ENCODE data around the gene LHX3.

The LHX3 gene

GRCh38 chr9:136174779-136175615 lies 29.9 kb downstream of the LHX3 start:
- DNase-seq = no peak

GRCh38 chr9:136173648-136174290 lies 31.2 kb downstream of the LHX3 start:
- no peak for DNase-seq

- no peak for DNase-seq
Measured at GRCh38 chr9:136172412-136173079, 32.4 kb downstream of the LHX3 start.

GRCh38 chr9:136171801-136172411 lies 33.0 kb downstream of the LHX3 start:
- no peak for DNase-seq

DNA sequence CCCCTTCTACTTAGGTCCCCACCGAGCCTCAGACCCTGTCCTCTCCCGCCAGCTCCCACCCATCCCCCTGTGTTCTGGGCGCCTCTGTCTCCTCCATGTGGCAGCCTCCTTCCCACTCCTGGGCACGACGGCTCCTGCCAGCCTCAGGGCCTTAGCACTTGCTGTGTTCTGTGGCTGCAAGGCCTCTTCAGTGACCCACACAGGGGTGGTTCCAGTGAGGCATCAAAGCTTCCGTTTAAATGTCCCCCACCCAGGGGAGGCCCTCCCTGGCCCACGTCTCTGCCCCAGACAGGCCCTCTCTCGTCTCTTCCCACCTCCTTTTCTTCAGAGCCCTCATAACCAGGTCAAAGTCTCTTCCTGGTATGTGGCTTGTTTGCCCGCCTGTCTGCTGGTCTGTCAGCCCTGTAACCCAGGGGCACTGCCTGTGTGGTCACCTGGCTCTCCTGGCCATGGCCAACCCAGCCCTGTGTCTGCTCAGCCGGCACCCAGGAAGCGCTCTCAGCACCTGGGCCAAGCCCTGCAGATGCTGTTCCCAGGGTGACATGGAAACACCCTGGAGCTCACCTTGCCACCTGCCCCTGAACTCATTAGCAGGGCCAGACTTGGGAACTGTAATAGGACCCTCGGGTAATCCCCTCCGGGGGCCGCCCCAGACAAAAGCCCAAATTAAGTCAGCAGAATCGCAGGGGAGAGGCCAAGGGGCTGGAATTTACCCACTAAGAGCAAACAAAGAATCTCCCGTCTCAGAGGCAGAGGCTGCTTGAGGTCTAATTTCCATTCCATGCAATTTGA lies 33.7 kb downstream of the LHX3 start:
- no peak for DNase-seq

DNA sequence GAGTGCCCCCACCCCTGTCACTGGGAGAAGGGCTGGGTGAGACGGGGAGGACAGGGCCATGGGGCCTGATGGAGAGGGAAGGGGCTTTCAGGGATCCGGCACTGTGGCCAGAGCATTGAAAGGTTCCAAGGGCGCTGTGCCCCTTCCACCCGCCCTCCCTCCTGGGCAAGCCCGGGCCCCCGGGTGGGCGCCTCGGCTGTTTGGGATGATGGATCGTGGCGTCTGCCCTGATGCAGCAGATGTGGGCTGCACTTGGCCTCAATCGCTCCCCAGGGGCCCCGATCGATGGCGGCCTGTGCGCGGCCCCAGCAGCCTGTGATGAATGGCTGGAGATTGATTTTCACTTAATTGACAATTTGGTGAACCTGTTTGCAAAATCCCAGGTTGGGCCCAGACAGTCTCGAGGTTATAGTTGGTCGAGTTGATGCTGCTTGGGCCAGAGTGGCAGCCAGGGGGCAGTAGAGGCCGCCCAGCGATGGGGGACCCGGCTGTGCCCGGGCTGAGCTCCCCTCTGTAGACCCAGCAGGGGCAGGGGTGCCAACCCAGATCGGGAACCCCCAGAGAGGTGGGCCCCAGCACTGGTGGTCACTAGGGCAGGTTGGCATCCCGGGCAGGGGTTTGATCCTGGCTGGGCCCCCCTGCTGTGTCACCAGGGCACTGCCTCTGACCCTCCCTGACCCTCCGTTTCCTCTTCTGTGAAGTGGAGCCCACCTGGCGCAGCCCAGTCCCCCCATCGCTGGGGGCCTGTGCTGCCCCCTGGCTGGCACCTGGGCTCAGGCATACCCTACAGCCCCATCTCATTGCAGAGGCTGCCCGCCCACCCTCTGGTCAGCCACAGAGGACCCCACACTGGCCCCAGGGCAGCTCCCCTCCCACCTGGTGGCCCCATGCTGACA lies 34.7 kb downstream of the LHX3 start:
- peak; percentile 10 to 26 for DNase-seq

DNA sequence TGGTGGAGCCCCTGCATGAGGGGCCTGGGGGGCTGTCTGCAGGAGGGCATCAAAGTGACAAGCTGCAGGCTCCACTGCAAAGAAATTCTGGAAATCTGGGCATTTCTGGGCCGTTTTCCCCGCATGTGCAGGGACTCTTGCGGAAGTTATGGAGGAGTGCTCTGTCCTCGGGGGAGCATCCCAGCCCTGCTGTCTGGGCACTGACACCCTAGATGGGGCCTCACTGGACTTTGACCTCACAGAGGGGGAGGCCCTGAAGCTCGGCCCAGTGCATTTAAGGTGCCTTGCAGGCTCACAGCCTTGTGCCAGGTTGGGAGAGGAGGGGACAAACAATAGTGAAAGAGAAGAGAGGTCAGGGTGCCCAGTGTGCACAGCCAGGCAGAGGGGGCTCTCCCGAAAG lies 35.4 kb downstream of the LHX3 start:
- no peak for DNase-seq

GRCh38 chr9:136163248-136163850 lies 41.6 kb downstream of the LHX3 start:
- DNase-seq = no peak

DNA sequence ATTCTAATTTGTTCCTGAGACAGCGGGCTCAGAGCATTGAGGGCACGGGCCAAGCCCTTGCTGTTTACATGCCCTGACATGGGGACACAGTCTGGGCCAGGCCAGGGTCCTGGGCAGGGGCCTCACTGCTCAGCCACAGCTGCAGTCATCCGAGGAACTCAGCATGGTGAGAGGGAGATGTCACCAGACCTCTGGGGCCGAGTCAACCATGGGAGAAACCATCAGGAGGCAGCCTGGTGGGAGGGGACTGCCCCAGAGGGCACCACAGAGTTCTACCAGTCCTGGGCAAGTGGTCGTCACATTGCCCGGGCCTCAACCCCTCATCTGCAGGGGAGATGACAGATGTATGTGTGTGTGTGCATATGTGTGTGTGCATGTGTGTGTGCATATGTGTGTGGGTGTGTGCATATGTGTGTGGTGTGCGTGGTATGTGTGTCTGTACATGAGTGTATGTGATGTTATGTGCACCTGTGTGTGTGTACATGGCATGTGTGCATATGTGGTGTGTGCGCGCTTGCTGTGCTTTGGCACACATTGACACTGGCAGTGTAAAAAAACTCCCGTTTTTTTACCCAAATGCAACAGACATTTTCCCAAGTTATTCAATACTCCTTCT lies 43.8 kb downstream of the LHX3 start:
- no peak for DNase-seq

DNA sequence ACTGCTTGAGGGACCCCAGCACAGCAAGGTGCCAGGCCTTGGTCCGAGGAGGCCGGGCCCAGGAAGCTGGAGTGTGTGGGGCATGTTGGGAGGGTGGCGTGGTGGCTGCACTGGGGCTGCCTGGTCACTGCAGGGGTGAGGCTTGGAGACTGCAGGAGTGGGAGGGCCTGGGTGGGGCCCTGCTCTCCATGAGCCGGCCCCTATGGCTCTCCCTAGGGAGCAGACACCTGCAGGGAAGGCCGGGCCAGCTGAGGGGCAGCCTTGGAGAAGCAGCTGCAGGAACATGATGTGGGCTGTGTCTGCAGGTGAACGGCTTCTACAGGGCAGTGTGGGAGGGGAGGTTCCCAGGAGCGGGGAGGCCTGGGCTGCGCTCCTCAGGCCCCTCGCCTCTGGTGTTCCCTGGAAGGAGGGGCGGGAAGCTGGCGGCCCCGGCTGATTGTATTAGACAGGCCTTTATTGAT lies 44.5 kb downstream of the LHX3 start:
- DNase-seq = no peak

GRCh38 chr9:136159851-136160250 lies 45.1 kb downstream of the LHX3 start:
- no peak for DNase-seq

GRCh38 chr9:136157477-136158265 lies 47.3 kb downstream of the LHX3 start:
- DNase-seq = no peak

GRCh38 chr9:136156209-136157120 lies 48.5 kb downstream of the LHX3 start:
- no peak for DNase-seq

- DNase-seq = no peak
Measured at GRCh38 chr9:136155576-136155975, 49.4 kb downstream of the LHX3 start.

DNA sequence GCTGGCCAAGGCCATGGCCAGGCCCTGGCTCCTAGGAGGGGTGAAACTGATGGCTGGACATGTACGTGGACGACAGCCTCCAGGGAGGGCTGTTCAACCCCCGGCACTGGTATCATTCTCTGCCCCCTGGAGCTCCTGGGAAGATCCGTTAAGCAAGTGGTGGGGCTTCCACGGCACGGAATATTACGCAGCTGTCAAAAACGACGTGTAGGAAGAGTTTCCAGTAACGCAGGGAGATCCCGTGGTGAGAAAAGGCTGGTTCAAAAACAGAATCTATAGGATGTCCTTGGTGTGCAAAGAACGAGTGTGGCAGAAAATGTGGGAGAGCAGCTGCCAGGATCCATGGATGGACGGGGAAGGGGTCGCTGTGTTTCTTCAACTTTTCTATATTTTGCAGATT lies 50.0 kb downstream of the LHX3 start:
- no peak for DNase-seq

- no peak for DNase-seq
Measured at GRCh38 chr9:136153381-136154065, 51.4 kb downstream of the LHX3 start.

DNA sequence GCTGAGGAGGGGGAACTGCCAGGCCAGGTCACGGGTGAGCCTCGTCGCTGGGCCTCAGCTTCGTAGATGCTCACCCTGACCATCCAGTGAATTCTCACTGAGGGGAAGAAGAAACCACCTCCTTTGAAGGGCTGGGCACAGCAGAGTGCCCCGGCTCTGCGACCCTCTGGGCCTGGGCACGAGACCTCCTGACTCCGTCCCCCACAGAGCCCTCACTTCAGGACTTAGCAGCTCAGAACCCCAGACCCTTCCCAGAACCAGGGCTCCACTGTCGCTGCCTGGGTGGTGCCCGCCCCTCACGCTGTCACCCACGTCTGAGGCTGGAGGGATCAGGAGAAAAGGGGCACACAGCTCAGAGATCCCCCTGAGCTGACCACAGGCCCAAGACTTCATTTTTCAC lies 52.0 kb downstream of the LHX3 start:
- DNase-seq = no peak

- no peak for DNase-seq
Measured at GRCh38 chr9:136152543-136152866, 52.4 kb downstream of the LHX3 start.

All from inflammatory macrophage (primary cell).